H1 (cell line): ENCODE data around the gene UHMK1. TPM values are rescaled to one million over a fixed set of nuclear protein-coding genes. Genes with fewer than 3 reads are reported as not detected.

ENCODE experiments used
- SAP30 ChIP-seq: fragments of 300-600 bp; sonication (generic); IDR thresholded peaks from 2 replicates; pipeline ENCODE4 v1.7.1; 2012; ENCODE audit warnings: low read length, moderate library complexity, mild to moderate bottlenecking, inconsistent platforms; ENCODE audit not compliant: insufficient read depth, insufficient replicate concordance
- TAF1 ChIP-seq: IDR thresholded peaks from 2 replicates; pipeline ENCODE4 v1.6.1; 2011; ENCODE audit warnings: mild to moderate bottlenecking, low read depth, low read length
- TBP ChIP-seq: IDR thresholded peaks from 2 replicates; pipeline ENCODE4 v1.6.1; 2011; ENCODE audit warnings: low read depth, low read length, improper control_type of control experiment
- USF2 ChIP-seq: IDR thresholded peaks from 2 replicates; pipeline ENCODE4 v1.6.1; 2011; ENCODE audit warnings: low read length, improper control_type of control experiment
- polyA plus RNA-seq, 7 experiments: library from polyadenylated mRNA; depleted of rRNA in 3 of 7; stranded (reverse) in 5 of 7; unstranded in 2 of 7; fragments of >200 nt in 5 of 7; fragments of 200-250 nt in 2 of 7; gene quantifications; 1 replicate in 5 of 7; 2 replicates in 1 of 7; 4 replicates in 1 of 7; pipeline versions ENCODE4 v1.2.1 to v1.2.3, GENCODE V29; 2011 to 2013; ENCODE audit warnings: missing spikeins in 2 of 7, mixed read lengths in 2 of 7
- total RNA-seq: library from RNA; stranded (reverse); fragmentation: NEBNext Ultra II Directional; extraction: Animal tissue kit (Norgen Biotek cat#: 25700); gene quantifications from 2 replicates; pipeline ENCODE4 v1.2.1, GENCODE V29; 2021

UHMK1 gene
- total and polyA plus RNA-seq, 2 of the 8 experiments (the other 6 are each of a cell fraction or from before 2014, with no cell fraction given): 4.6 to 16.1 TPM

GRCh38 chr1:162549001-162549400 lies 51.4 kb downstream of the UHMK1 start (continued):
- TF ChIP-seq TAF1 (no peak), SAP30 (no peak), TBP (no peak), USF2 (no peak)
